ENCODE data around the gene MED27.

The MED27 gene

GRCh38 chr9:131840751-131841702 lies 238.6 kb downstream of the MED27 start:
- DNase-seq, result no peak

DNA sequence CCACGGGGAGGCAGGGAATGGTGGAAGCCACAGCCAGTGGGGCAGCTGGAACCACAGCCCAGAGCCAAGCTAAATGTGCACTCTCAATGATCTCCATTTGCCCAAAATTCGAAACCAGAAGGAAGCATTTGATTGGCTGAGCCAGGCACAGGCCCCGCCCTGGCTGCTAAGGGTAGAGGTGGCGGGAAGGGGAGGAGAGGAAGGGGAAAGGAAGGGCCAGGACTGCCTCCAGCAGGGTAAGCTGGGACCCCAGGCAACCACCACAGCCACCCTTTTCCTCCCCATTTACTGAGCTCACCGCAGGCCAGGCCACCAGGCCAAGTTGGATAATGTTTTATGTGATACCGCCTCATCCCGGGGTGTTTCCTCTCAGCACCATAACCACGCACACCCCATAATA lies 239.4 kb downstream of the MED27 start:
- no peak for DNase-seq

DNA sequence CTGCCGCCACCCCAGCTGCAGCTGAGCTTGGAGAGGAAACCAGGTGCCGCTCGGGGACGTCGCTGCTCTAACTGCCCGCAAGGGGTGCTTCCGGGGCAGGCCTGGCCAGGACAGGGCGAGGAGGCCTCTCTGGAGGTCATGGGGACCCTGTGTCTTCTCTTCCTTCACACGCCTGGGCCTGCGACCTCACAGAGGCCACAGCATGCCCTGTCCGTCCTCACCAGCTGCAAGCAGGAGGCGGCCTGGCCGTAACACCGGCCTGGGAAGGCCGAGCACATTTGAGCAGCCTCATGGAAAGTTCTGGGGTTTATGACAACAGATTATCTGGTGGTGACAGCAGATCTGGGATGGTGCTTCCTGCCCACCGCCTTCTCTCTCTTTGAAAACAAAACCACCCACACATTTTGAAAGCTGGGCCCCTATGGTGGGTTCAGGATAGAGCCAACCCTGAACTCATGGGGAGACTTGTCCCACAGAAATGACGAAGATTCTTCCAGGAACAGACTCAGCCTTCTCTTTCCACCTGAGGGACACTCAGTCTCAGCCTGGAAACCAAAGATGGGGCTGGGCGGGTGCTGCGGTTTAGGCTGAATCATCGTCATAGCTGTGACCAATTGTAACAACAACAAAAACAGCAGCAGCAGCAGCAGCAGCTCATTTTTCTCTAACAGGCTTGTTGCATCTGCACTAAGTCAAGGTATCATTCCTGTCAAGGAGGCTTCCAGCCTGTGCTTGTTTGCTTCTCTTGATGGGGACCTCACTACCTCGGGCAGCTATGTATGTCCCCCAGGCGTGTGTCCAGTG lies 240.2 kb downstream of the MED27 start:
- no peak for DNase-seq

DNA sequence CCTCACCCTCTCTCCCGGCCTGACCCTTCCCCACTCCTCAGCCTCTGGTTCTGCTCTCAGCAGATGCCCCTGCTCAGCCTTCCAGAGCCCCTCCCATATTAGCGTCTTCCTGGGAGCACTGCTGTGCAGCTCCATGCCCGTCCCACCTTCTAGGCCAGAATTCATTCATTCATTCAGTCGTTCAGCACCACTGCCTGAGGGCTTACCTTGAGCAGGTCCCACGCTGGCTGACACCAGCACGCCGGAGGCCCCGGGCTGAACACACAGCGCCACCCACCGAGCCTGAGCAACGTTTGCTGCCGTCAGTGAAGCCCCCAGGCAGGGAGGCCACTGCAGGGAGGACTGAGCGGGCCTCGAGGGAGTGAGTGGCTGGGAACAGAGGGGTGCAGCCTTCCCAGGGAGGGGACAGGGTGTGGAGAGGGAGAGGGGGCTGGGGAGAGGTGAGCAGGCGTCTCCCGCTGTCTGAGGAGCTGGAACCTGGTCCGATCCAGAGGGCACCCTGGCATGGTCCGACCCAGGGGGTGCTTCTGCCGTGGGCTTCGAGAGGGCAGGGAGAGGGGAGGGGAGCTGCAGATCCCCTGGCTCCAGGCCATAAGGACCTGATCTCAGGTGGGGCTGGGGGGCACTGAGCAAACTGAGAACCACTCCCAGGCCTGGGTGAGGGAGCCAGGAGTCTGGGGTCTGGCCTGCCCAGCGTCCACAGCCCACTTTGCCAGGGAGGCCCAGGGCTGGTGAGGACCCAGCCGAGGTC lies 241.0 kb downstream of the MED27 start:
- no peak for DNase-seq

GRCh38 chr9:131837836-131838235 lies 241.8 kb downstream of the MED27 start:
- DNase-seq, result no peak

- no peak for DNase-seq
These were observed 242.4 kb downstream of the MED27 start for GRCh38 chr9:131837316-131837715.

DNA sequence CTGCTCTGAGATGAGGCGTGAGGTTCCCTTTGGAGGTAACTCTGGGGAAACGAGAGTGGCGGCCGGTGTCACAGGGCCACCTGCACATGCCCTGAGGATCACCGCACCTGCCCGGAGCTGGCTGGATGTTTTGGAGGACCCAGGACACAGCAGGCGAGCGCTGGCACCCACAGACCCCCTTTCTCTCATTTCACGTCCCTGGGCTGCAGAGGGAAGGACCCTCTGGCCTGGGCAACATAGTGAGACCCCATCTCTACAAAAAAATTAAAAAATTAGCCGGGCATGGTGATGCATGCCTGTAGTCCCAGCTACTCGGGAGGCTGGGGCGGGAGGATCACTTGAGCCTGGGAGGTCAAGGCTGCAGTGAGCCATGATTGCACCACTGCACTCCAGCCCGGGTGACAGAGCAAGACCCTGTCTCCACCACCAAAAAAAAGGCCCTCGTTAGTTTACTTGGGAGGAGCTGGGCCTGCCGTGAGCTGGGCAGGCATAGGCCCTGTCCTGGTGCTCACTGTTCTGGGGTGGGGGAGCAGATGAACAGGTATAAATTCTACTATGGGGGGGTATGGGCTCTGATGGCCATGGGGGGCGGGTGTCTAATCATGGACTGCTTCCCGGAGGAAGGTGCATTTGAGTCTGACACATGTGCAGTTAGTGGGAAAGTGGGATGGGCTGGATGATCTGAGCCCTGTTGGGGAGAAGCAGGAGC lies 242.9 kb downstream of the MED27 start:
- no peak for DNase-seq

DNA sequence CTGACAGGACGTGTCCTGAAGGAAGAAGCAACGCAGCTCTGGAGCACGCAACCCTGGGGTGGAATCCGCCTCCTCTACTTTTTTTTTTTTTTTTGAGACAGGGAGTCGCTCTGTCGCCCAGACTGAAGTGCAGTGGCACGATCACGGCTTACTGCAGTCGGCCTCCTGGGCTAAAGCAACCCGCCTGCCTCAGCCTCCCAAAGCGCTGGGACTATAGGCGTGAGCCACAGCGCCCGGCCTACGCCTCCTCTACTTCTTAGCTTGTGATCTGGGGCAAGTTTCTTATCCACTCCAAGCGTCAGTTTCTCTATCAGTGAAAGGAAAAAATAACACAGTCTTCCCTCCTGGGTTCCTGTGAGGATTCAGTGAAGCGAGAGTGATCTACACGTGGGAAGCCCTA lies 243.6 kb downstream of the MED27 start:
- DNase-seq, result no peak

DNA sequence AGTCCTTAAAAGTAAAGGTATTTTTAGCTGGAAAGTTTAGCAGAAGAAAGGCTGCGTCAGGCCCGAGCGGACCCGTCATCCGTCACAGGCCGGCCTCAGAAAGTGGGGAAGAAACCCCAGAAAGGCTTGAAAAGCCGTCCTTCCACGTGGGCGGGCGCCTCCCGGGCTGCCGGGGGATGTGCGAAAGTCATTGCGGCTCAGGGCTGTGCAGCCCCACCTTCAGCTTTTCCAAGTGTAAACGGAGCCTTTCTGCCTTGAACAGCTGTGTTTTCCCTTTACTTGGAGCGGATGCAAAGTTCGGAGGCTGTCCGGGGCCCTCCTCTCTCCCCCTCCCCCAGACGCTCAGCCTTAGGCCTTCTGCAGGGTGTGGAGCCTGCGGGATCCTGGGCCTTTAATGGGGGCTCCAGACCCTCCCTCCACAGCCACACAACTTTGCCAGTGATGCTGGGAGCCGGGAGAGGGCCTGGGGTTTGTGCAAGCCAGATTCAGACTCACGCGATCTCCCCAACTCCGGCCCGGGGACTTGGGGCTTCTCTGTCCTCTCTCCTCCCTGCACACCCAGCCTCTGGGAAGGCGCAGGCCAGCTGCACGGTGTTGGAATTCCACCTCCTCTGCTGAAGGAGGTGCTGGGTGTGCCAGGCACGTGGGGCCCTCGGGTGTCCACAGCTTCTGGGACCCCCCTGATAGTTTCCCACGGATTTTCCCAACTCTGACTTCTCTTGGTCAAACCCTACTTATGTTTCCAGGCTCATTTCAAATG lies 244.3 kb downstream of the MED27 start:
- peak in 2 of 56 donors; percentile 9 to 31 for DNase-seq

GRCh38 chr9:131834721-131835120 lies 244.9 kb downstream of the MED27 start:
- no peak for DNase-seq

DNA sequence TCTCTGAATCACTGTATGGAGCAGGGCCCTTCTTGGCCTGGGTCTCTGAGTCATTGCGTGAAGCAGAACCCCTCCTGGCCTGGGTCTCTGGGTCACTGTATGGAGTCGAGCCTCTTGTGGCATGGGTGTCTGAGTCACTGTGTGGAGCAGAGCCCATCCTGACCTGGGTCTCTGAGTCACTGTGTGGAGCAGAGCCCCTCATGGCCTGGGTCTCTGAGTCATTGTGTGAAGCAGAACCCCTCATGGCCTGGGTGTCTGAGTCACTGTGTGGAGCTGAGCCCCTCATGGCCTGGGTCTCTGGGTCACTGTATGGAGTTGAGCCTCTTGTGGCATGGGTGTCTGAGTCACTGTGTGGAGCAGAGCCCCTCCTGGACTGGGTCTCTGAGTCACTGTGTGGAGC lies 245.8 kb downstream of the MED27 start:
- no peak for DNase-seq

DNA sequence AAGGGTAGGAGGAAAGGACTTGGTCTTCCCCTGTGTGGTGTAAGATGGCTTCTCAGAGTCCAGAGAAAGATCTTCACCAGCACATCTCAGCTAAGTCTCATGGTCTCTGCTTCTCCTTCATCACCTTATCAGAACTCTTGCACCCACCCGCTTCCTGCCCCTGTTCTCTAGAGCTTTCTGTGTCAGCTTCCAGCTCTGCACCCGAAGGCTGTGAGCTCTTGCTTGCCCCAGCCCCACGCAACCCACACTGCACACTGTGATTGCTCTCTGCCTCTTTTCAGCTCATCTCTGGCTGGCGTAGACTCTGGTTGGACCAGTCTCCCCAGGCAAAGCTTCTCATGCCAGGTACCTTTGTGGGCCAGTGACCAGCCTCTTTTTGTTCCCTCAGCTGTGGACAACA lies 246.6 kb downstream of the MED27 start:
- no peak for DNase-seq

DNA sequence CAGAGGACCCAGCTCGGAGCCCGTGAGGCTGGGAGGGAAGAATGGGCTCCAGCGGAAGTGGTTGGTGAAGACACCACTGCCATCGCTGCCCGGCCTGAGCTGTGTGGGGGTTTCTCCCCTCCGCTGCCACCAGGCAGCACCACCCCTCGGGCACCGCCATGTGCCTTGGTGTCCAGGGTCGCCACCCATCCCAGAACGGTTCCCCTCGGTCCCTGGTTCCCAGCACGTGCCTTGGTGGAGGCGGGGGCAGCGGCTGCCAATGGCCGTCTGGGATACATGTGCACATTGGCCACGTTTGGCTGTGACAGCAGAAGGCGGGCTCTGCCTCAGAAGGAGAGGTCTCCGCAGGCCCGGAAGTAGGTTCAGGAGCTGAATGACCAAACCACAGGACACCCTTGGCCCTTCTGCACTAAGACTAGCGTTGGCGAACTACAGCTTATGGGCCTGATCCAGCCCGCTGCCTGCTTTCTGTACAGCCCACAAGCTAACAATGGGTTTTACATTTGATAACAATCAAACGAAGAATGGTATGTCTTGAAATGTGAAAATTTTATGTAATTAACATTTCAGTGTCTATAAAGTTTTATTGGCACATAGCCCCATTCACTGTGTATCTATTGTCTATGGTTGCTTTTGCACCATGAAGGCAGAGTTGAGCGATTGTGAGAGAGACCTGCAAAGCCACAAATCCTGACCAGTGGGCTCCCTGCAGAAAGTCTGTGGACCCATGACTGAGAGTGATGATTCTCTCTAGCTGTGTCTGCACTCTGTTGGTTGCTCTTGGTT lies 248.1 kb downstream of the MED27 start:
- DNase-seq, result no peak

GRCh38 chr9:131827821-131828369 lies 251.8 kb downstream of the MED27 start:
- no peak for DNase-seq

GRCh38 chr9:131826966-131827525 lies 252.6 kb downstream of the MED27 start:
- DNase-seq, result no peak

DNA sequence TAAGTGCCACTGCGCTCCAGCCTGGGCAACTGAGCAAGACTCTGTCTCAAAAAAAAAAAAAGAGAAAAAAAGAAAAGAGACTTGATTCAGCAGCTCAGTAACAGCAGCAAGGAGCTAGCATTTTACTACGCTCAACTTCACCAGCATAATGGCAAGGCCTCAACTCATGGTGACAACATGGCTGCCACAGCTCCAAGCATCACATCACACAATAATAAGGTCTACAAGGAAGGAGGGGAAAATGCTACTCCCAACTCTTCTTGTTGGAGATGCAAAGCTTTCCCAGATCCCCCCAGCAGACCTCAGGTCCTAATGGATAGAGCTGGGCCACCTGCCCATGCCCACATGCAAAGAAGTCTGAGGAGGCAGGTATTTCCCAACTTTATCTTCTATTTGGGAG lies 253.6 kb downstream of the MED27 start:
- no peak for DNase-seq

DNA sequence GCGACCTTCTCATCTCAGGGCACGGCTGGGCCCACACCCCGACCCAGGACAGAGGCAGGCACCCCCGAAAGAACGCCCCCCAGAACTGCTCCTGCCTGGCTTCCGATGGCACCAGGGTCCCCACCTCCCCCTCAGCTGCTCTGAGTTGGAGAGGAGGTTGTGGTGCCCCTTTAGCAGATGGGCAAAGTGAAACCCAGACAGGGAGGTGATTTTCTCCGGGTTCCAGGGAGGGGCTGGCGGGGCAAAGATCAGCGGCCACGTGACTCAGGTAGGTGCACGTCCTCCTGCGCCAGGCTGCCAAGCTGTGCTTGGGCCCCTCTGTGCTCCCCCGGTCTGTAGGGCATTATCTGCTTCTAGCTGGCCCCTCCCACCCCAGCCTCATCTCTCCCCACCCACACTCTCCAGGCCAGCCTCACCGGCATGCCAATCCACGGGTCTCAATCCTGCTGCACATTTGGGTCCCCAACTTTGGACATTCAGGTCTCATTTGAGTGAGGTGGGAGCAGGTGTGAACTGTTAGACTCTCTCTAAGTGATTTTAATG lies 254.6 kb downstream of the MED27 start:
- no peak for DNase-seq

GRCh38 chr9:131824155-131824594 lies 255.5 kb downstream of the MED27 start:
- DNase-seq, result no peak

Data from amygdala (tissue), 56 donors.